Measurements from ENCODE around the gene RIMKLB.
"Not testable (repeated sequence)": the region's sequence is repeated elsewhere in the genome, so short reads cannot be mapped to it uniquely, and the experiment has no call there.

RIMKLB gene

DNA sequence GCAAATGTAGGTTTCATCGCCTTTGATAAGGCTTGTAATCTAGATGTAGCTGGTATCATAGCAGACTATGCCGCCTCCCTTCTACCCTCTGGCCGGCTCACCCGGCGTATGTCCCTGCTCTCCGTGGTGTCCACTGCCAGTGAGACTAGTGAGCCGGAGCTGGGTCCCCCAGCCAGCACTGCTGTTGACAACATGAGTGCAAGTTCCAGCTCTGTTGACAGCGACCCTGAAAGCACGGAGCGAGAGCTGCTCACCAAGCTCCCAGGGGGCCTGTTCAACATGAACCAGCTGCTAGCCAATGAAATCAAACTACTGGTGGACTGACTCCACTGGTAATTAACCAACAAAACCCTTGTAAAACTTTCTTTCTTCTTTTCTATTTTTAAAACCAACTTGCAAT is 75.7 kb downstream of the RIMKLB start:
- no peak for DNase-seq (ENCODE audit: low spot score)

DNA sequence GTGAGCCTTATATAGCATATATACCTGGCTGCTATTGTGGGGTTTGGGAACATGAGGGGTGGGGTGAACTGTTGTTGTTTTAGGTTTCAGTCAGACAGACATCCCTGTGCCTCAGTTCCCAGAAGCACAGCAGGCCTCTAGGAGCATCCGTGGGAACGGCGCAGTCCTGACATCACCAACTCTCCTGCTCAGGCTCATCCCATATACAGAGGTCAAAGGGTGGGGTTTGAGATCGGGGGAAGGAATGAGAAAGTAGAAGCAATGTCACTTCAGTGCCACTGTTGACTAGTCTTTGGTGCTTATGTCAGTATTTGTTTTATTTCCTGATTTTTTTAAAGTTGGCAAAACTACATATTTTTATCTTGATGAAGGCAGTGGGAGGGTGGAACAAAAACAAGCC is 81.5 kb downstream of the RIMKLB start:
- DNase-seq (ENCODE audit: low spot score): no peak

DNA sequence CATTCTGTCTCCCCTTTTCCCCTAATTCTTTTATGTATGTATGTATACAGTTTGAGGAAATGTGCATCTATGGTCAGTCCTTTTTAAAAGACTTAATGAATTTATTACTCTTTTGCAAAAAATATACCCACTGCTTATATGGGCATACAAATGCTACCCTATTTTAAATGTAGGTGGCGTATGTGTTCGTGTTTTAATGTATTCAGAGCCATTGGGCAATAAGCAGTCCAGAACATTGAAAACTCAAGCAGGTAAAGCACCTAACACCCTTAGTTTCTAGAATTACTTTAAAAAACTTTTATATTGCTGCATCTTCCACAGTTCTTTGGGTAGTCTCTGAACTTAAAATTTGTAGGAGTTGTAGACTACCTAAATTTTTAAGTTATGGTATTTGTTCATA is 82.1 kb downstream of the RIMKLB start:
- peak; percentile 23 for DNase-seq (ENCODE audit: low spot score)

DNA sequence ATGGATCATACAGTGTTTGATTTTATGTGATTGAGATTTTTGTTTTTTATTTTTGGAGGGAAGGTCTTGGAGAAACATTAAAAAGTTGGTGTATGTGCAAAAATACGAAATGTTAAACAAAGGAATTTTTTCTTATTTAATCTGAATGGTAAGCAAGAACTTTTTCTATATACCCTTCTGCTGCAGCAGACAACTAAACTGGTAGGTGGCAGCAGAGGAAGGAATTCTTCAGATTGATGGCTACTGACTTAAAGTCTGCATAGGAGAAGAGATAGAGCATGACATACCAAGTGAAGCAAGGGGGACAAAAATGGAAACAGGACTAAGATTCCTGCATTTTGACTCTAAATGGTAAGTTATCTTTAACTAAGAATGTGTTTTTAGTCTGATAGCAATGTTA is 82.6 kb downstream of the RIMKLB start:
- DNase-seq (ENCODE audit: low spot score): peak; percentile 64

GRCh38 chr12:8781381-8782127 is 83.8 kb downstream of the RIMKLB start:
- DNase-seq (ENCODE audit: low spot score): no peak

DNA sequence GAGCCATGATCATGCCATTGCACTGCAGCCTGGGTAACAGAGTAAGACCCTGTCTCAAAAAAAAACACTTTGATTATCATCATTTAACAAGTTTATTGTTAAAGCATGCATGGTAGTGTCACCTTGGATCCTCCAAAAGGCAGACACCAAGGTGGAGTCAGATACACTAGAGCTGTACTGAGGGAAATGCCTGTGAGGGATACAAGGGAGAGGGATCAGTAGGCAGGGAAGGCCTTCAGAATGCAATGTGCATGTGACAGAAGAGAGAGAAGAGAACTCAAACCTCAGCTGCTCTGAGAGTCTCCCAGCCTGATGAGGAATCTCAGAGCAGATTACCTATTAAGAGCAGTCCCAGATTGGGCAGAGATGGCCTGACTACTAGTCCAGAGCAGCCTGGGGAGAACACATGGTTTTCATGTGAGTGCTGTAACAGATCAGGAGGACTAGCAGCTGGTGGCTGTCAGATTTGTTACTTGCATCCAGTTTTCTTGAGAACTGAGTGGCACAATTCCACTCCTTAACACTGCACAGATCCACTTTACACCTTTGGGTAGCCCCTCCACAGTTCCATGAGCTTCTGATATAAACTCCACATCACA is 86.6 kb downstream of the RIMKLB start:
- DNase-seq (ENCODE audit: low spot score): peak; percentile 14

DNA sequence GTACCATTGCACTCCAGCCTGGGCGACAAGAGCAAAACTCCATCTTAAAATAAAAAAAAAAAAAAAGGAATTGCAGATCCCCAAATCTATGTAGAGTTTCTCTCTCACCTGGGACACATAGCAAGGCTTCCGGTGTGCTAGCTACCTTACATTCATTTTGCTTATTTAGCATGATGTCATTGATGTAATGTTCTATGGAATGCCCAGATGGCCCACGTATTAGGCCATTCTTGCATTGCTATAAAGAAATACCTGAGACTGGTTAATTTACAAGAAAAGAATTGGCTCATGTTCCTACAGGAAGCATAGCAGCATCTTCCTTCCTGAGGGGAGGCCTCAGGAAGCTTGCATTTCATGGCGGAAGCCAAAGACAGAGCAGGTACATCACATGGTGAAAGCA is 87.7 kb downstream of the RIMKLB start:
- no peak for DNase-seq (ENCODE audit: low spot score)

- DNase-seq (ENCODE audit: low spot score): not testable (repeated sequence)
Measured at GRCh38 chr12:8787206-8787605, 89.4 kb downstream of the RIMKLB start.

- not testable (repeated sequence) for DNase-seq (ENCODE audit: low spot score)
Measured at GRCh38 chr12:8788706-8789105, 90.9 kb downstream of the RIMKLB start.

DNA sequence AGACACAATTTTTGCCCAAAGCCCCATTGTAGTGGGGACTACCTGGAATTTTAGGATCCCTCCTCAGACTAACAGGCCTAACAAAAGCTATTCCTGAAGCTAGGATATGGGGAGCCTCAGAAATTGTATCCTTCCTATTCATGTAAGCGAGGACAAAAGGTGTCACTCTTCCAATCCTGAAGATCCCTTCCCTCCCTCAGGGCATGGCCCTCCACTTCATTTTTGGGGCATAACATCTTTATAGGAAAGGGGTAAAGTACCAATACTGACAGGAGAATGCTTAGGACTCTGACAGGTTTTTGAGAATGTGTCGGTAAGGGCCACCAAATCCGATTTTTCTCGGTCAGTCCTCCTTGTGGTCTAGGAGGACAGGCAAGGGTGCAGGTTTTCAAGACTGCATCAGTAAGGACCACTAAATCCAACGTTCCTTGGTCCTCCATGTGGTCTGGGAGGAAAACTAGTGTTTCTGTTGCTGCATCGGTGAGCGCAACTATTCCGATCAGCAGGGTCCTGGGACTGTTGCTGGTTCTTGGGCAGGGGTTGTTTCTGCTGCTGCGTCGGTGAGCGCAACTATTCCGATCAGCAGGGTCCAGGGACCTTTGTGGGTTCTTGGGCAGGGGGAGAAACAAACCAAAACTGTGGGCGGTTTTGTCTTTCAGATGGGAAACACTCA is 91.7 kb downstream of the RIMKLB start:
- DNase-seq (ENCODE audit: low spot score): not testable (repeated sequence)

DNA sequence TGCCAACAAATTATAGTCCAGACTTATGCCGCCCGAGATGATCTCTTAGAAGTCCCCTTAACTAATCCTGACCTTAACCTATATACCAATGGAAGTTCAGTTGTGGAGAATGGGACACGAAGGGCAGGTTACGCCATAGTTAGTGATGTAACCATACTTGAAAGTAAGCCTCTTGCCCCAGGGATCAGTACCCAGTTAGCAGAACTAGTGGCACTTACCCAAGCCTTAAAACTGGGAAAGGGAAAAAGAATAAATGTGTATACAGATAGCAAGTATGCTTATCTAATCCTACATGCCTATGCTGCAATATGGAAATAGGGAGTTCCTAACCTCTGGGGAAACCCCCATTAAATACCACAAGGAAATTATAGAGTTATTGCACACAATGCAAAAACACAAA is 95.4 kb downstream of the RIMKLB start:
- not testable (repeated sequence) for DNase-seq (ENCODE audit: low spot score)

DNA sequence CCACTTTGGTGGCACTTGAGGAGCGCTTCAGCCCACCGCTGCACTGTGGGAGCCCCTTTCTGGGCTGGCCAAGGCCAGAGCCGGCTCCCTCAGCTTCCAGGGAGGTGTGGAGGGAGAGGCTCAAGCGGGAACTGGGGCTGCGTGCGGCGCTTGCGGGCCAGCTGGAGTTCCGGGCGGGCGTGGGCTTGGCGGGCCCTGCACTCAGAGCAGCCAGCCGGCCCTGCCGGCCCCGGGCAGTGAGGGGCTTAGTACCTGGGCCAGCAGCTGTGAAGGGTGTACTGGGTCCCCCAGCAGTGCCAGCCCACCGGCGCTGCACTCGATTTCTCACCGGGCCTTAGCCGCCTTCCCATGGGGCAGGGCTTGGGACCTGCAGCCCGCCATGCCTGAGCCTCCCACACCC is 96.8 kb downstream of the RIMKLB start:
- not testable (repeated sequence) for DNase-seq (ENCODE audit: low spot score)

GRCh38 chr12:8796831-8797626 is 99.2 kb downstream of the RIMKLB start:
- DNase-seq (ENCODE audit: low spot score): no peak

GRCh38 chr12:8801213-8801612 is 103.4 kb downstream of the RIMKLB start:
- DNase-seq (ENCODE audit: low spot score): not testable (repeated sequence)

- not testable (repeated sequence) for DNase-seq (ENCODE audit: low spot score)
Measured at GRCh38 chr12:8804833-8805232, 107.0 kb downstream of the RIMKLB start.

DNA sequence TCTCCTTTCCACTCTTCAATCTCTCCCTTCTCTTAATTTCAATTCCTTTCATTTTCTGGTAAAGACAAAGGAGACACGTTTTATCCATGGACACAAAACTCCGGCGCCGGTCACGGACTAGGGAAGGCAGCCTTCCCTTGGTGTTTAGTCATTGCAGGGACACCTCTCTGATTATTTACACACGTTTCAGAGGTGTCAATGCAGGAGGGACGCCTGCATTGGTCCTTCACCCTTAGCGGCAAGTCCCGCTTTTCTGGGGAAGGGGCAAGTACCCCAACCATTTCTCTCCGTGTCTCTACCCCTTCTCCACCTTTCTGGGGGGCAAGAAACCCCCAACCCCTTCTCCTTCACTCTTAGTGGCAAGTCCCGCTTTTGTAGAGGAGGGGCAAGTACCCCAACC is 107.7 kb downstream of the RIMKLB start:
- DNase-seq (ENCODE audit: low spot score): not testable (repeated sequence)

DNA sequence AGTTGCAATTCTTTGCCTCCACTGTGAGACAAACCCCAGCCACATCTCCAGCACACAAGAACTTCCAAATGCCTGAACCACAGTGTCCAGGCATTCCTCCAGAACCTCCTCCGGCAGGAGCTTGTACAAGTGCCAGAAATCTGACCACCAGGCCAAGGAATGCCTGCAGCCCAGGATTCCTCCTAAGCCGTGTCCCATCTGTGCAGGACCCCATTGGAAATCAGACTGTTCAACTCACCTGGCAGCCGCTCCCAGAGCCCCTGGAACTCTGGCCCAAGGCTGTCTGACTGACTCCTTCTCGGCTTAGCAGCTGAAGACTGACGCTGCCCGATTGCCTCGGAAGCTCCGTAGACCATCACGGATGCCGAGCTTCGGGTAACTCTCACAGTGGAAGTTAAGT is 109.3 kb downstream of the RIMKLB start:
- DNase-seq (ENCODE audit: low spot score): not testable (repeated sequence)

DNA sequence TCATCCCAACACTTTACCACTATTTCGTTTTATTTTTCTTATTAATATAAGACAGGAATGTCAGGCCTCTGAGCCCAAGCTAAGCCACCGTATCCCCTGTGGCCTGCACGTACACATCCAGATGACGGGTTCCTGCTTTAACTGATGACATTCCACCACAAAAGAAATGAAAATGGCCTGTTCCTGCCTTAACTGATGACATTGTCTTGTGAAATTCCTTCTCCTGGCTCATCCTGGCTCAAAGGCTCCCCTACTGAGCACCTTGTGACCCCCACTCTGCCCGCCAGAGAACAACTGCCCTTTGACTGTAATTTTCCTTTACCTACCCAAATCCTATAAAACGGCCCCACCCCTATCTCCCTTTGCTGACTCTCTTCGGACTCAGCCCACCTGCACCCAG is 112.3 kb downstream of the RIMKLB start:
- DNase-seq (ENCODE audit: low spot score): not testable (repeated sequence)

DNA sequence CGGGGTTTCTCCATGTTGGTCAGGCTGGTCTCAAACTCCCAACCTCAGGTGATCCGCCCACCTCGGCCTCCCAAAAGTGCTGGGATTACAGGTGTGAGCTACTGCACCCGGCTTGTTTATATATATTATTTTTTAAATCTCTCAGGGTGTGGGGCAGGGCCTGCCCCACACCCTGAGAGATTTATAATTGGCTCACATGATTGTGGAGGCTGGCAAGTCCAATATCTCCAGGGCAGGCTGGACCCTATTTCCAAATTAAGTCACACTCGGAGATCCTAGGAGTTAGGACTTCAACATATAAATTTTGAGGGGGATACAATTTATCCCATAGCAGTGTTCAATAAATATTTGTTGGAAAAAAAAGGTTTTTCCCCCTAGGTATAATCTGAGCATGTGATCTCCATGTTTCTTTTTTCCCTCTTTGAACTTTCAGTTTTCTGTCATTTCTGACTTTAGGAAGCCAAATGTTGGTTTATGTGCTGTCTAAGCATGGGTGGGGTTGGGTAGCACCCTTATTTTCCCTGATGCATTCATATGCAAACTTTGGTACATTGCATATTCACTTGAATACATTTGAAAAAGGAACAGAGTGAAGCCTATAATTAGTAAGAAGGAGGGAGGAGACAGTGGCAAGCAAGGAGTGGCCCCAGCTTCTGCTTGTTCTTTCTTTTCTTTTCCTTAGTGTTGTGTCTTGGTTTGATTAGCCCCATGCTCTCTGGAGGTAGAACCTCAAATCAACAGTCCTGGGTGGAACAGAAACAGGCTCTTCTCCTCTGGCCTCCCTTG is 116.0 kb downstream of the RIMKLB start:
- no peak for DNase-seq (ENCODE audit: low spot score)

GRCh38 chr12:8816448-8817050 is 118.8 kb downstream of the RIMKLB start:
- DNase-seq (ENCODE audit: low spot score): no peak

DNA sequence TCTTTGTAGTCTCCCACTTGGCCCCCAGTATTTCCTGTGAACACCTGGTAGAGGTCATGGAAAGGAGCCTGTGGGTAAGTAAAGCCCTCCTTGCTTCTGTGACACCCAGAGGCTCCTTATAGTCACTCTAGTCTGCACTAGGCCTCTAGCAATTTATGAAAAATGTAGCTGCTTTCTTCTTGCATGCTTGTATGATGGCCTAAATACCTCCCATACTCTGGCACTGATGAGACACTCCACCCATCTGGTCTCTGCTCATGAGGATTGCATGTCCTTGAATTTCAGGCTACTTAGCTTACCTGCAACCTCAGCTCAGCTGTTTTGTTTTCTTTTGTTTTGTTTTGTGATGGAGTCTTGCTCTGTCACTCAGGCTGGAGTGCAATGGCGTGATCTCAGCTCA is 120.1 kb downstream of the RIMKLB start:
- no peak for DNase-seq (ENCODE audit: low spot score)

All from NAMALWA (cell line).